GM12875 (cell line): ENCODE results near the gene LDHB.
"Not testable (repeated sequence)": the region's sequence is repeated elsewhere in the genome, so short reads cannot be mapped to it uniquely, and the experiment has no call there.

Source experiments
- H3K4me3 ChIP-seq: one replicate; pipeline ENCODE4 v1.5.1; 2011; ENCODE audit warnings: low read depth, low read length, control low read depth
- CTCF ChIP-seq: IDR thresholded peaks from 2 replicates; pipeline ENCODE4 v1.5.1; 2011; ENCODE audit warnings: low read depth, mild to moderate bottlenecking, control low read depth, inconsistent platforms, low read length, moderate library complexity, borderline replicate concordance; ENCODE audit not compliant: insufficient read depth

LDHB gene

GRCh38 chr12:21676776-21677175 lies 19.1 kb upstream of the LDHB start:
- no peak overlapping the region for H3K4me3 ChIP-seq
- no peak for TF ChIP-seq CTCF

GRCh38 chr12:21675641-21676040 lies 18.0 kb upstream of the LDHB start:
- H3K4me3 ChIP-seq: no peak overlapping the region
- TF ChIP-seq CTCF: no peak

DNA sequence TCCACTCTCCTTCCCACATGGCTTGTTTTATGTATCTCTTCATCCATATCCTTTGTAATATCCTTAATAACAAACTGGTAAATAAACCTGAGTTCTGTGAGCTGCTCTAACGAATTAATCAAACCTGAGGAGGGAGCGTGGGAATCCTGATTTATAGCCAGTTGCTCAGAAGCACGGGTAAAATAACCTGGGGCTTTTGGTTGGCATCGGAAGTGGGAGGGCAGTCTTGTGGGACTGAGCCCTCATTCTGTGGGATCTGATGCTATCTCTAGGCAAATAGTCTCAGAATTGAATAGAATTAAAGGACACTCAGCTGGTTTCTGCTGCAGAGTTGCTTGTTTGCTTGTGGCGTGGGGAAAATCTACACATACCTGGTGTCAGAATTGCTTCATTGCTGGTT lies 17.5 kb upstream of the LDHB start:
- no peak for TF ChIP-seq CTCF

GRCh38 chr12:21673830-21674552 lies 16.3 kb upstream of the LDHB start:
- not testable (repeated sequence) for H3K4me3 ChIP-seq

More for the DNA sequence above, 17.5 kb upstream of the LDHB start:
- H3K4me3 ChIP-seq: no peak overlapping the region

GRCh38 chr12:21672146-21672545 lies 14.5 kb upstream of the LDHB start:
- H3K4me3 ChIP-seq: no peak overlapping the region
- TF ChIP-seq CTCF: no peak

GRCh38 chr12:21666722-21667121 lies 9.1 kb upstream of the LDHB start:
- TF ChIP-seq CTCF: no peak
- H3K4me3 ChIP-seq: no peak overlapping the region

GRCh38 chr12:21665816-21666215 lies 8.2 kb upstream of the LDHB start:
- no peak for TF ChIP-seq CTCF
- no peak overlapping the region for H3K4me3 ChIP-seq
